Ascending aorta (tissue), 2 donors: Measurements from ENCODE around the gene GARIN3. TPM values are rescaled to one million over a fixed set of nuclear protein-coding genes. Genes with fewer than 3 reads are reported as not detected.

ENCODE experiments used
- DNase-seq, 2 donors: peaks; one replicate each; pipeline ENCODE4 v3.0.0-alpha.2; 2019; ENCODE audit warnings: low spot score in 2 of 2
- H3K27ac ChIP-seq, 2 donors: fragments of 200-600 bp; sonication (generic); one replicate each; pipeline ENCODE4 v1.5.1; 2016 to 2017; ENCODE audit warnings: mild to moderate bottlenecking in 1 of 2
- H3K27me3 ChIP-seq: fragments of 200-600 bp; sonication (generic); one replicate; pipeline ENCODE4 v1.5.1; 2017
- H3K36me3 ChIP-seq, 2 donors: fragments of 200-600 bp; sonication (generic); one replicate each; pipeline ENCODE4 v1.5.1; 2016
- H3K4me1 ChIP-seq, 2 donors: fragments of 200-600 bp; sonication (generic); one replicate each; pipeline ENCODE4 v1.5.1; 2016 to 2017; ENCODE audit warnings: mild to moderate bottlenecking in 1 of 2
- H3K4me3 ChIP-seq, 2 donors: fragments of 200-600 bp; sonication (generic); one replicate each; pipeline ENCODE4 v1.5.1; 2016 to 2017; ENCODE audit warnings: mild to moderate bottlenecking in 1 of 2
- H3K9me3 ChIP-seq, 2 donors: fragments of 200-600 bp; sonication (generic); one replicate each; pipeline ENCODE4 v1.5.1; 2016
- intact Hi-C: fragments of 100-400 bp; cut with DNase I; formaldehyde crosslinking; loops from one replicate; pipeline ENCODE4 v1.15.1; 2023
- total RNA-seq: library from RNA; depleted of rRNA; stranded (reverse); fragments of >200 nt; gene quantifications from one replicate; pipeline ENCODE4 v1.1.0, GENCODE V29; 2016
- TF ChIP-seq, protein P1 (sequence below), 3 experiments: fragments of 200-600 bp in 2 of 3; fragments of 450-650 bp in 1 of 3; sonication (generic) in 2 of 3; IDR thresholded peaks; one replicate each; pipeline ENCODE4 v1.5.1; 2016 to 2019; ENCODE audit warnings: antibody characterized with exemption in 3 of 3, mild to moderate bottlenecking in 1 of 3, moderate library complexity in 1 of 3

The GARIN3 gene
- total RNA-seq, 1 donor from 2014 or later, result not detected

GRCh38 chr5:157198277-157198986, 32.4 kb upstream of the GARIN3 start:
- no peak overlapping the region for H3K4me3 ChIP-seq
- intact Hi-C loops, result no loop called here
- no peak overlapping the region for H3K27ac ChIP-seq
- H3K36me3 ChIP-seq, result no peaks in the 10 kb centered on the region
- no peaks in the 10 kb centered on the region for H3K4me1 ChIP-seq
- H3K9me3 ChIP-seq, result no peaks in the 10 kb centered on the region
- H3K27me3 ChIP-seq, result no peaks in the 10 kb centered on the region
- TF ChIP-seq, protein P1, sequence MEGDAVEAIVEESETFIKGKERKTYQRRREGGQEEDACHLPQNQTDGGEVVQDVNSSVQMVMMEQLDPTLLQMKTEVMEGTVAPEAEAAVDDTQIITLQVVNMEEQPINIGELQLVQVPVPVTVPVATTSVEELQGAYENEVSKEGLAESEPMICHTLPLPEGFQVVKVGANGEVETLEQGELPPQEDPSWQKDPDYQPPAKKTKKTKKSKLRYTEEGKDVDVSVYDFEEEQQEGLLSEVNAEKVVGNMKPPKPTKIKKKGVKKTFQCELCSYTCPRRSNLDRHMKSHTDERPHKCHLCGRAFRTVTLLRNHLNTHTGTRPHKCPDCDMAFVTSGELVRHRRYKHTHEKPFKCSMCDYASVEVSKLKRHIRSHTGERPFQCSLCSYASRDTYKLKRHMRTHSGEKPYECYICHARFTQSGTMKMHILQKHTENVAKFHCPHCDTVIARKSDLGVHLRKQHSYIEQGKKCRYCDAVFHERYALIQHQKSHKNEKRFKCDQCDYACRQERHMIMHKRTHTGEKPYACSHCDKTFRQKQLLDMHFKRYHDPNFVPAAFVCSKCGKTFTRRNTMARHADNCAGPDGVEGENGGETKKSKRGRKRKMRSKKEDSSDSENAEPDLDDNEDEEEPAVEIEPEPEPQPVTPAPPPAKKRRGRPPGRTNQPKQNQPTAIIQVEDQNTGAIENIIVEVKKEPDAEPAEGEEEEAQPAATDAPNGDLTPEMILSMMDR (IDR thresholded peaks at IDR 0.05), result no peak
- DNase-seq, result no peak

DNA sequence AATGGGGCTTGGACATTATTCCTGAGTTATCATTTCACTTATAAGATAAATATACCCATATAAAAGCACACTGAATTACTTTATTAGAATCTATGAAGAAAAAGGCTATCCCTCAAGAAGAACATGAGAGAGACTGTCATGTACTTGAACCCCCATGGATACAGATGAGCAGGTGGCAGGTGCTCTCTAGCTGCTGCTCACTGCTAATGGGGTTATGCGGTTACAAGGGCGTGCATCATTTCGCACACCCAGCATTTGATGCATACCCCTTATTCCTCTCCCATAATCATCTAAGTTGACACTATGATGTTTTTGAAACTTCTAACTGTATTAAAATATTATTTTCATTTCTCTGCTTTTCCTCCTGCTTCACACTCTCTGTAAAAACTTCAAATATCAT, 31.0 kb upstream of the GARIN3 start:
- Histone ChIP-seq H3K27ac (no peak overlapping the region), H3K36me3 (no peaks in the 10 kb centered on the region), H3K27me3 (no peaks in the 10 kb centered on the region), H3K4me3 (no peak overlapping the region), H3K4me1 (no peaks in the 10 kb centered on the region), H3K9me3 (no peaks in the 10 kb centered on the region)
- TF ChIP-seq, protein P1 (IDR thresholded peaks at IDR 0.05), result no peak
- intact Hi-C loops, result no loop called here
- no peak for DNase-seq

DNA sequence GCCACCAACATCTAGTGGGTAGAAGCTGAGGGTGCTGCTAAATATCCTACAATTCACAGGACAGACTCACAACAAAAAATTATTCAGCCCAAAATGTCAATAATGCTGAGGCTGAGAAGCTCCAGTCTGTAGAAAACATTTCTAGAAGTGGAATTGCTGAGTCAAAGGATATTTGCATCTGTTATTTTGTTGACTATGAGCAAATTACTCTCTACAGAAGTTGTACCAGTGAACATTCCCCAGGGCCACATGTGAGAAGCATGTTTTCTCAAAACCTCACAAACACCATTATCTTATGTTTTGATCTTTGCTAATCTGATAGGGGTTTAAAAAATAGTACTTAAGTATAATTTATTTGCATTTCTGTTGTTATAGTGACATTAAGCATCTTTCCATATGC, 30.0 kb upstream of the GARIN3 start:
- Histone ChIP-seq H3K36me3 (no peaks in the 10 kb centered on the region), H3K4me3 (no peak overlapping the region), H3K27me3 (no peaks in the 10 kb centered on the region), H3K9me3 (no peaks in the 10 kb centered on the region), H3K4me1 (no peaks in the 10 kb centered on the region), H3K27ac (no peak overlapping the region)
- DNase-seq, result no peak
- TF ChIP-seq, protein P1 (IDR thresholded peaks at IDR 0.05), result no peak
- intact Hi-C loops, result no loop called here

DNA sequence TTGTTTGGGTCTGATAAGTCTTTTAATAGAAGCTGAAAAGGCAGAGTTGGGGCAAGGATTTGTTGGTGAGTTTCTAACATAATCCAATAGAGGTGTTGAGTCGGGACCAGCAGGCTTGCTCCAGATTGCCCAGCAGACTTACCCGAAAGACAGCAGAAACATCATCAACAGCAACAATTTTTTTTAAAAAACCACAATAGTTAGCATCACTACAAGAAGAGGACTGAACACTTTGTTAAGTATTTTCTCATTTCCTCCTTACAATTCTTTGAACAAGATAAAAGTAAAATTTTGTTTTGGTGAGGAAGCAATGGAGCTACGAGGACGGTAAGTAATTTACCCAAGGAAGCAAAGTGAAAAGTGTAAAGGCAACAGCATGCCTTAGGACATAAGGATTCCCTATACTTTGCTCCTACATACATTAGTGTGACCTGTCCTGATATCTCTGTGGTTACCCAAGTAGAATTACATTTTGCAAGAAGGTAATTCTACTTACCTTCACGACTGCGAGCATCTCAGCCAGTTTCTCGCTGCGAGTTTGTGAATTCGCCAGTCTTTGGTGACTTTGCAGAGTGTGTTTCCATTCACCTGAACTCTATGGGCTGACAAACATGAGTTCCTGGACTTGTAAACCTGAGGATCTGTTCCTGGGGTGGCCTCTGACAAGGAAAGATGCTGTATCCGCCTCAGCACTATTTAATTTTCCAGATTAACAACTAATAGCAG, 27.8 kb upstream of the GARIN3 start:
- intact Hi-C loops, result no loop called here
- Histone ChIP-seq H3K4me3 (no peak overlapping the region), H3K27ac (no peak overlapping the region), H3K4me1 (no peaks in the 10 kb centered on the region), H3K27me3 (no peaks in the 10 kb centered on the region), H3K36me3 (no peaks in the 10 kb centered on the region), H3K9me3 (no peaks in the 10 kb centered on the region)
- TF ChIP-seq, protein P1 (IDR thresholded peaks at IDR 0.05), result no peak
- DNase-seq, result no peak

DNA sequence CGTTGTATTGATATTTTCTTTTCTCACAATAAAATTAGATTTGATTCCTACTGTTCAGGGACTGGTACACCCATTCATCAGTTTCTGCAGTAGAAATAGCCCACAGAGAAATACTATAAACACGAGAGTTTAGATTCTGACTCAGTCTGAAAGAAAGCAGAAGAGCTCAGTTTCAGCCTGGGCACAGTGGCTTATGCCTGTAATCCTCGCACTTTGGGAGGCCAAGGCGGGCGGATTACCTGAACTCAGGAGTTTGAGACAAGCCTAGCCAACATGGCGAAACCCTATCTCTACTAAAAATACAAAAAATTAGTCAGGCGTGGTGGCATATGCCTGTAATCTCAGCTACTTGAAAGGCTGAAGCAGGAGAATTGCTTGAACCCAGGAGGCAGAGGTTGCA, 23.2 kb upstream of the GARIN3 start:
- Histone ChIP-seq H3K27ac (no peak overlapping the region), H3K4me3 (no peak overlapping the region), H3K27me3 (no peaks in the 10 kb centered on the region), H3K36me3 (no peaks in the 10 kb centered on the region), H3K9me3 (no peaks in the 10 kb centered on the region), H3K4me1 (no peaks in the 10 kb centered on the region)
- DNase-seq, result no peak
- TF ChIP-seq, protein P1 (IDR thresholded peaks at IDR 0.05), result no peak
- intact Hi-C loops, result no loop called here
